Mesothelial cell of epicardium (in vitro differentiated cells): Measurements from ENCODE around the gene MAML2. TPM values are rescaled to one million over a fixed set of nuclear protein-coding genes. Genes with fewer than 3 reads are reported as not detected.

Source experiments
- DNase-seq, 2 experiments: peaks; one replicate each; pipeline ENCODE4 v3.0.0; 2021; ENCODE audit warnings: low spot score in 2 of 2; ENCODE audit not compliant: unreplicated experiment in 2 of 2
- H3K27ac Mint-ChIP-seq: 2 replicates; pipeline ENCODE4 v1.8.0; 2021; ENCODE audit warnings: mixed read lengths
- H3K27me3 Mint-ChIP-seq: 2 replicates; pipeline ENCODE4 v1.8.0; 2021; ENCODE audit warnings: low read depth, mixed read lengths
- H3K36me3 Mint-ChIP-seq: 2 replicates; pipeline ENCODE4 v1.8.0; 2021; ENCODE audit warnings: mixed read lengths
- H3K4me1 Mint-ChIP-seq: 2 replicates; pipeline ENCODE4 v1.8.0; 2021; ENCODE audit warnings: mixed read lengths
- H3K4me3 Mint-ChIP-seq: 2 replicates; pipeline ENCODE4 v1.8.0; 2021; ENCODE audit warnings: mild to moderate bottlenecking, moderate library complexity, mixed read lengths
- H3K9me3 Mint-ChIP-seq: 2 replicates; pipeline ENCODE4 v1.8.0; 2021; ENCODE audit warnings: mixed read lengths
- CTCF ChIP-seq: fragments of 200-600 bp; sonication (generic); IDR thresholded peaks from one replicate; pipeline ENCODE4 v1.5.0; 2021; ENCODE audit warnings: antibody characterized with exemption; ENCODE audit not compliant: unreplicated experiment
- total RNA-seq: library from RNA; stranded (reverse); gene quantifications from 3 replicates; pipeline ENCODE4 v1.2.1, GENCODE V29; 2021

MAML2 gene
- total RNA-seq, 1 donor from 2014 or later: 38.3 TPM

GRCh38 chr11:96045622-96046456, 297.2 kb downstream of the MAML2 start:
- H3K27ac Mint-ChIP-seq: peak overlapping the region; percentile 97
- H3K9me3 Mint-ChIP-seq: peaks cover 4% of the 10 kb centered on the region
- peak overlapping the region; percentile 41 for H3K4me3 Mint-ChIP-seq
- TF ChIP-seq CTCF: no peak
- H3K4me1 Mint-ChIP-seq: peaks cover 46% of the 10 kb centered on the region
- peak; percentile 49 to 72 for DNase-seq
- peaks cover 8% of the 10 kb centered on the region for H3K36me3 Mint-ChIP-seq
- no peaks in the 10 kb centered on the region for H3K27me3 Mint-ChIP-seq

- peaks cover 4% of the 10 kb centered on the region for H3K9me3 Mint-ChIP-seq
- no peak overlapping the region for H3K4me3 Mint-ChIP-seq
- DNase-seq: no peak
- peaks cover 9% of the 10 kb centered on the region for H3K36me3 Mint-ChIP-seq
- peaks cover 36% of the 10 kb centered on the region for H3K4me1 Mint-ChIP-seq
- peak overlapping the region; percentile 97 for H3K27ac Mint-ChIP-seq
- no peak for TF ChIP-seq CTCF
- H3K27me3 Mint-ChIP-seq: no peaks in the 10 kb centered on the region
These were observed 298.2 kb downstream of the MAML2 start for GRCh38 chr11:96044747-96045146.

- H3K4me3 Mint-ChIP-seq: no peak overlapping the region
- DNase-seq: no peak
- H3K4me1 Mint-ChIP-seq: peaks cover 34% of the 10 kb centered on the region
- no peak for TF ChIP-seq CTCF
- H3K36me3 Mint-ChIP-seq: peaks cover 9% of the 10 kb centered on the region
- H3K27me3 Mint-ChIP-seq: no peaks in the 10 kb centered on the region
- H3K27ac Mint-ChIP-seq: peak overlapping the region; percentile 97
- H3K9me3 Mint-ChIP-seq: peaks cover 4% of the 10 kb centered on the region
These were observed 298.7 kb downstream of the MAML2 start for GRCh38 chr11:96044311-96044710.

- no peak overlapping the region for H3K4me3 Mint-ChIP-seq
- no peak for DNase-seq
- peaks cover 9% of the 10 kb centered on the region for H3K36me3 Mint-ChIP-seq
- H3K27ac Mint-ChIP-seq: peak overlapping the region; percentile 9
- H3K4me1 Mint-ChIP-seq: peaks cover 32% of the 10 kb centered on the region
- TF ChIP-seq CTCF: no peak
- H3K9me3 Mint-ChIP-seq: peaks cover 4% of the 10 kb centered on the region
- H3K27me3 Mint-ChIP-seq: no peaks in the 10 kb centered on the region
These were observed 299.7 kb downstream of the MAML2 start for GRCh38 chr11:96043291-96043690.

- Mint-ChIP-seq H3K4me1 (peaks cover 53% of the 10 kb centered on the region), H3K27me3 (no peaks in the 10 kb centered on the region), H3K9me3 (peaks cover 10% of the 10 kb centered on the region), H3K36me3 (peaks cover 15% of the 10 kb centered on the region), H3K4me3 (no peak overlapping the region), H3K27ac (peak overlapping the region; percentile 70)
- TF ChIP-seq CTCF: no peak
- no peak for DNase-seq
These were observed 304.9 kb downstream of the MAML2 start for GRCh38 chr11:96038046-96038445.
